SIG-M5 (cell line): ENCODE data around the gene GPR12.
"Not testable (repeated sequence)": the region's sequence is repeated elsewhere in the genome, so short reads cannot be mapped to it uniquely, and the experiment has no call there.

Experiments used
- DNase-seq: peaks from one replicate; lab custom pipeline; 2025; lab: John Stamatoyannopoulos, UW

GPR12 gene

DNA sequence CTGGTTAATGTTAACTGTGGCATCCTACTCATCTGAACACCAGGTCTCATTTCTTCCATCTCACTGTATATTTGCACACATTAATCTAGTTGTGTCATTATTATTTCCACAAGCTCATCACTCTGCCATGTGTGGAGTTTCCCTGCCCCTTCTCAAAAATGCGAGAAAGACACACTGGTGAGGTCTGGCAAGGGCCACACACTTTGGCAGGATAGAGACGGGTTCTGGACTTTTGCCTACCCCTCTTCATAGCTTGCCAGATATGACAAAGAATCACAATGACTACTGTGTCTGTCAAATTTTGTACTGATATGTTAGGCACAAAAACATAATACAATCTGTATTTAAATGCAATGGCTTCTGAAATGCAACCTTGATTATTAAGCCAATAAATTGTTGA is 12.9 kb downstream of the GPR12 start:
- no peak for DNase-seq

DNA sequence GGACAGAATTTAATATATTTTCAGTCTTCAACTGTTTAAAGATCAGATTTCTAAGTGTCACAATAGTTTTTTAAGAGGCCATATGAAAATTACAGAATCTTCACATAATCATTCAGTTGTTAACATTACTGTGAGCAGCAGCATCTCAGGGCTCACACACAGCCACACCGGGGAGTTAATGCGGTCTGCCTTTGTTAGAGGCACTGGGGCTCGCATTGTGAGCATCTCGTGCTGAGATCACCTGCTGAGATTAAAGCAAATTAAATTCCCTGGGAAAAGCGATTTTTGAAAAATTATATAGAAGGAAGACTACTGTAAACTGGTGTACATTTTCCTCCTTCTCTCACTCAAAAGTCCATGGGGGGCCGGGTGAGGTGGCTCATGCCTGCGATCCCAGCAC is 16.6 kb downstream of the GPR12 start:
- no peak for DNase-seq

DNA sequence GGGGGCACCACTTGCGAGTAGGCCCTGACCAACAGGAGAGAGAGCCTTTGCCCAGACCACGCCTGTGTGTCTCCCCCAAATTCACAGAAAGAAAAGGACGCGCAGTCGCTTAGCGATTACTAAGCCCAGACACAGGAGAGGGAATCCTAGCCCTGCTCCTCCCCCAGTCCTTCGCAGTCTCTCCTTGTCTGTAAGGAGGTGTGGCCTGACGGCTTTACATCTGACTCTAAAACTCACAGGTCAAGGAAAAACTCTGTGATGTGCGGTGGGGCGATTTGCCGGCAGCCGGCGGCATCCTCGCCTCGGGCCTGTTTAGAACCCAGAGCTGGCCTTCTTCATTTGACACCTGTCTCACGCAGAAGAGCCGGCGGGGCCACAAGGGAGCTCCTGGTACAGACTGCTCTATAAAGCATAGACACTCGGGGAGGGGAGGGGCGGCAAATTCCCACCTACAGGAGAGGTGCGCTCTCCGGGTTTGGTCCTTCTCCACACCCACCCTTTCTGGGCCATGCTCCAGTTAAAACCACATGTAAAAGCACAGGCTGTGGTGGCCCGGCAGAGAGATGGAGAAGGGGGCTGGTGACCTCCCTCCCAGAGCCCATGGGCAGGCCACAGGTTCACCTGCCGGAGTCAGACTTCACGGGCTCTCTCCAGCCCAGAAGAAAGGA is 17.8 kb downstream of the GPR12 start:
- no peak for DNase-seq

DNA sequence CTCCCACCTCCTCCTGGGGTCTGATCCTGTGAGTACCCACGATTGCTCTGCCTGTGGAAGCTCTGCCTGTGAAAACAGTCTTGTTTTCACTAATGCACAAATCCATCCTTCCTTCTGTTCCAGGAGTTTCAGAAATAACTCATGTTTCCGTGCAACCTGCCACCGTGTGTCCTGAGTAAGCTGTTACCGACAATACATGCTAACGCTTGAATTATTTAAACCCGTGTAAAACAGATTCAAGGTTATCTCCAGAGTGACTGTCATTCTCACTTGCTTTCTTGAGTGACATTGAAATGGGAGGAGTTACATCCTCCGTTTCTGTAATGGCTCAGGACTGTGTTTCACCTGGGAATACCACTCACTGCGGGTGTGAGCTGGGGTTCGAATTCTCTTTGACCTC is 24.9 kb downstream of the GPR12 start:
- no peak for DNase-seq

DNA sequence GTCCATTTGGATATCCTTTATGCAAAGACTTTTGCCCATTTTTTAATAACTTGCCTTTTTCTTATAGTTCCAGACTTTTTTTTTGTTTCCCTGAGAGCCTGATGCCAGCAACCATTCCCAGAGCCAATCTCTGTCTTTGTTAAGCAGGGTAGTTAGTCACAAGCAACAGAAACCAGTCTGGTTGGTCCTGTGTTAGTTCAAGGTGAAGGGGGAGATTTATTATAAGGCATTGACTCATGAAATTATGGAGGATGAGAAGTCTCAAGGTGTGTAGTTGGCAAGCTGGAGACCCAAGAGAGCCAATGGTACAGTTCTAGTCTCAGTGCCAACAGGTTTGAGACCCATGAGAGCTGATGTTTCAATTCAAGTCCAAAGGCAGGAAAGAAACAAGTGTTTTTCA is 33.0 kb downstream of the GPR12 start:
- DNase-seq = no peak

DNA sequence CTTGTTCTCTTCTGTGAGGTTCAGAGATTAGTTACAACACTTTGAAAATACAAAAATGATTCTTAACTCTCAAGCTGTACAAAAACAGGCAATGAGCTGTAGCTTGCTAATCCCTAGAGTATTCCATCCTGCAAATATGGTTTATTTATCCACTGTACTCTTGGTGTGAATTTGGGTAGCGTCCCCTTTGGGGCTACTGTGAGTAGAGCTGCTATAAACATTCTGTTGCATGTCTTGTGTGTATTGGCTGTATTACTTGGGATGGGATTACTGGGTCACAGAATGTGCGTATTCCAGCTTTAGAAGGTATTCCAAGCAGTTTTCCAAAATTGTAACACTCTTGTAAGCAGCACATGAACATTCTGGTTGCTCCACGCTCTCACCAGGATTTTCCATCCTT is 33.5 kb downstream of the GPR12 start:
- DNase-seq = no peak

DNA sequence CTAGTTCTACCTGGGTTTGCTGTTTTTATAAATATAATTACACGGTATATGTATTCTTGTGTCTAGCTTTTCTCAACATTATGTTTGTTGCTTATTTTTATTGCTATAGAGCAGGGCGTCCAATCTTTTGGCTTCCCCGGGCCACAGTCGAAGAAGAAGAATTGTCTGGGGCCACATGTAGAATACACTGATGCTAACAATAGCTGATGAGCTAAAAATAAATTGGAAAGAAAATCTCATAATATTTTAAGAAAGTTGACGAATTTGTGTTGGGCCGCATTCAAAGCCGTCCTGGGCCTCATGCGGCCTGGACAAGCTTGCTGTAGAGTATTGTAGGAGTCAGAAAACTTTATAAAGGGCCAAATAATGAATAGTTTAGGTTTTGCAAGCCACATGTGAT is 33.9 kb downstream of the GPR12 start:
- DNase-seq = no peak

DNA sequence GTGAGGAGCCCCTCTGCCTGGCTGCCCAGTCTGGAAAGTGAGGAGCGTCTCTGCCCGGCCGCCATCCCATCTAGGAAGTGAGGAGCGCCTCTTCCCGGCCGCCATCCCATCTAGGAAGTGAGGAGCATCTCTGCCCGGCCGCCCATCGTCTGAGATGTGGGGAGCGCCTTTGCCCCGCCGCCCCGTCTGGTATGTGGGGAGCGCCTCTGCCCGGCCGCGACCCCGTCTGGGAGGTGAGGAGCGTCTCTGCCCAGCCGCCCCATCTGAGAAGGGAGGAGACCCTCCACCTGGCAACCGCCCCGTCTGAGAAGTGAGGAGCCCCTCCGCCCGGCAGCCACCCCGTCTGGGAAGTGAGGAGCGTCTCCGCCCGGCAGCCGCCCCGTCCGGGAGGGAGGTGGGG is 37.0 kb downstream of the GPR12 start:
- not testable (repeated sequence) for DNase-seq

DNA sequence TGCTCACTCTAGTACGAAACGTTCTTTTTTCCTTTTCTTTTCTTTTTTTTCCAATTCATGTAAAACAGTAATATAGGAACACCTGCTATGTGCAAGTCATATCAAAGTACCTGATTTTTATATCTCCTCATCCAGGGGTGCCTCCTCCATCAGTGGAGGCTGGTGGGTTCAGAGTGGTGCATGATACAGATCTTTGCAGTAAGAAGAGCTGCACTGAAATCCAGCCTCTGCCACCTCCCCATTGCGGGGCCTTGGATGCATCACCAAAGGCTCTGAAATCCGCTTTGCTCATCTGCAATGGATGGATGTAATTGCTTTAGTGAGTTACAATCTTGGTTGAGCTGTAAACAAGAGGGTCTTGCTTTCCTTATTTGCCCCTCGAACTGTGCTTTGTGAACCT is 38.3 kb downstream of the GPR12 start:
- no peak for DNase-seq

DNA sequence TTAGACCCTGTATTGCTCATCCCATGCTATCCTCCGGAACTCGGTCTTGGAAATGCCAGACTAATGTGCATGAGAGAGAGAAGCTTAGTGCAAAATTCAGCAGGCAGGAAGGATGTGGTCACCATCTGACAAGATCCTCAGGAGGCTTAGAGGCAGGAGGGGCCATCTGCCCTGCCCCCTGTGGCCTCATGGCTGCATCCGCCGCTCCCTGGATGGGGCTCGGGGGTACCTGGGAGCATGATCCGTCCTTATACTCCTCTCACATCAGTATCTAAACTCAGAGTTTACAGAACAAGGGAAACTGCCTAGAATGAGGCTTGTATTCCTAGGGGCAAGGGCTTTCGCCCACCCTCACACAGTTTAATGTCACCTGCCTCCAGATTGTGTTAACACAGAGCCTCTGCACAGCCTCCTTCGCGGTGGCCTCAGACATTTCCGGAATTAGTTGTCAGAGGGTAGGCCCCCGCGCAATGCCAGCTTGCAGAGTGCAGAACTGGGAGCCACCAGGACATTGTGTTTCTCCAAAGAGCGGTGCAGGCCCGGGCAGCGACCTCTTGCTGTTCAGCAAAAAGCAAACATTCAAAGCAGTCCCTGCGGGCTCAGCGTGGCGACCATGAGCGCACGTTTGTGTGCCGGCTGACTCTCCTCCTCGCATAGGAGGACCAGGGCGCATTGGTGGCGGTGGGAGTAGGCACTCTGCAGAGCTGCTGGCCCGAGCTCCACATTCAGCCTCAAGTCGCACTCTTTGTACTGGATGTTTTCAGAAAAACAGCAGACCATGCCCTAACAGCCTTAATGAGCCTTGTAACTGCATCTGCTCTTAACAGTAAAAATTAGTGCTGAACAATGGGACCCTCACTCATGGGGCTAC is 39.1 kb downstream of the GPR12 start:
- peak; percentile 46 for DNase-seq

DNA sequence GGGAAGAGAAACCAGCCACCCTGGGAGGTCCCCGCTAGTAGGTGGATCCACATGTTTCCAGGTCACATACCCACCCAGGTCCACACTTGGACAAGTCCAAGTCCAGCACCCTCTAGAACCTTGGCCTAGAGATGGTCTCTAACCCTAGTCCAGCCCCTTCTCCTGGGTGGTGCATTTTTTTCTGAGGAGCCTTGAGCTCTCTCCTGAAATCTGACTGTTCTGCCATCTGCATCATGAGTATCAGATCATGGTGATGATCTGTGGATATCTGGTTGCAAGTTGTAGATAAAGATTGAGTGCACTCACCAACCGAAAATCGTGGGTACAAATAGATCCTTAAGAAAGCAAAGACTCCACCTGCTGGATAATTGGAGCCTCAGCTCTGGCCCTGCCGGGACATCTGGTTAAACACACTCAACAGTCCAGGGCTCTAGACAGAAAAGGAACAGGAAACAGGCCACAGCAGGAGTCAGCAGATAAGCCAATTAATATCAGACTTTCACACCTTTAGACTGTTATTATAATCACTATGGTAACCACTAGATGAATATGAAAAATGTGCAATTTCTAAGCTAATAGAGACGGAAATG is 41.1 kb downstream of the GPR12 start:
- DNase-seq = peak; percentile 7

DNA sequence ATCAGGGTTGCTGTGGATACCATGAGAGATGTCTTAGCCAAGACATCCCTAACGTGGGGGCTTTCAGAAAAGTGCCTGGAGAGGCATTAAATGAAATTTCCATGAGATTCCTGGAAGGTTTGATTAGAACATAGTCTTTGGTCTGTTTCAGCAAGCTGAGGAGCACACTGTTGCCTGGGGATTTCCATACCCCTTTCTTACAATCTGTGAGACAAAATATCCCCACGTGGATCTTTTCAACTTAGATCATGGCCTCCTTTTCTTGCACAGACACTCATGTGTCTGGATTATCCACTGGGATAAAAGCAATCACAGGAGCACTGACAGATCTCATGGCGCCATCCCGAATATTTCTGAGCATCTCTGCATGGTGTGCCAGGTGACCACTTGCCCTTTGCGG is 41.7 kb downstream of the GPR12 start:
- no peak for DNase-seq

DNA sequence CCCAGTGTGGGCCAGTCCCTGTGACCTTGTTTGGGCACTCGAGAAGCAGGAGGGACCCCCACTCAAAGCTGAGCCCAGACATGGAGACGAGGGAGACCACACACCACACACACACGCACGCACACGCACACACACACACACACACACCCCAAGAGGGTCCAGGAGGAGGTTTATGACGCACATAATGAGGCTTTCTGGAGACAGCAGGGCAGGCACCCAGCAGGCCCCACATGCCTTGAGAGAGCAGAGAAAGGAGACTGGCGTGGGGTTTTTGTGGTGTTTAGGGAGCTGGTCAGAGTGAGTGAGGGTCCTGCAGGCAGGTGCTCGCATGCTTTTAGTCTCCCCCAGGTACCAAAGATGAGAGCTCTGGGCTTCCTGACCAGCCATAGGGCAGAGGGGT is 42.4 kb downstream of the GPR12 start:
- no peak for DNase-seq

DNA sequence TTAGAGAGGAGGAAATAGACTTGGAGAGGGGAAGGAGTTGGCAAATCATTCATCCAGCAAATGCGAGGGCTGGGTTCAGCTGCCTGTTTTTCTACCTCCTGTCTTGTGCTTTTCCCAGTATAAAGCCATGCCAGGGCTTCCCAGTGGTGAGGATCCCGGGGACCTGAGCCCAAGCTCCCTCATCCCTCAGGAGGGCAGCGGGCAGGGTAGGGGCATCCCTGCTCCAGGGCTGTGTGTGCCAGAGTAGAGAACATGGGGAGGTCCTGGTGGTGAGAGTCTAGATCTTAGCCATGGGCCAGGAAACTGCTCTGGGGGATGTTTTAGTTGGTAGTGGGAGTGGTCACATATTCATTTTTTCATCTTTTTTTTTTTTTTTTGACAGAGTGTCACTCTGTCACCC is 43.6 kb downstream of the GPR12 start:
- no peak for DNase-seq

DNA sequence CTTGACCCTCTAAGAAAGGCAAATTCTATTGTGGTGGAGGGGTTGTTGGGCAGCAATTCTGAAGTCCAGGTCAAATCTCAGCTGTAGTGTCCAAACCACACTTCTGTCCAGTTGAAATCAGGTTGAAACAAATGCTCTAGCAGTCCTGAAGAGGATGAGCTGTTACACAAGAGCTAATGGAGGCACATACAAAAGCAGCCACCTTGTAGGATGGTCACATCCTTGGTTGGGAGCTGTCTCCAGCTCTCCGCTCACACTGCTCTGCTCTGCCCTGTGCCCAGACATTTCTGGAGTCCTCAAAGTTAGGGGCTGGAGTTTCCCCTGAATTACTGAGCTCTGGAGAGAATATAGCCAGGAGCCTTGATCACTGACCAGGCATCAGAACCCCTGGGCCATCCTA is 47.2 kb downstream of the GPR12 start:
- no peak for DNase-seq

DNA sequence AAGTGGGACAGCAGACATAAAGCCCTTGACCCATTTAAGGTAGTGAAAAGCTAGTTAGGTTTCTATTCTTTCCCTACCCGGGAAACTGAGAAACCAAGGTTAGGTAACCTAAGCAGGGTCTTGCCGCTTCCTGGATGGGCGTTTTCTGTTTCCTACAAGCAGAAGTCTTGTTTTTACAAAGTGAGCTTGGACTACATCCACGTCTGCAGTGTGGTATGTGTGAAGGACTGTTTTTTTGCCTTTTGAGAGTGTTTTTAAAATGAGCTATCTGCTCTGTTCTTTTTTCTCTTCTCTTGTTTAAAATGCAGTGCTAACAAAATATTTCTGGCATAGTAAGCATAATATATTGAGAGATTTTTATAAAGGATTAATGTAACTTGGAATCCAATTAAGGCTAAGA is 49.4 kb downstream of the GPR12 start:
- no peak for DNase-seq

DNA sequence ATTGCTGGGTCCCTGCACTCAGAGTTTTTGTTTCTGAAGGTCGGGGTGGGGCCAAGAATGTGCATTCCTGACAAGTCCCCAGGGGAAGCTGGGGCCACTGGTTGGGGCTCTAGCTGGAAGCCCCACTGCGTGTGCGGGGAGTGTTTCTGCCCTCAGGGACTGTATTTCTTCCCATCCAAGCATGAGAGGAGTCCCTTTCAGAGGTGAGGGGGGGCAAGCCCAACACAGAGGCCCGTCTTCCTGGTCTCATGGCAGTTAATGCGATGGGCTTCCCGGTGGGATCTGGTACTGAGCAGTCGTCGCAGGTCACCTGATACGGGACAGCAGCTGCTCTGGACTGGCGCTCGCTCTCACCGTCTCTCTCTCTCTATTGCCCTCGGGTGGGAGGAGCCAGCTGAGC is 50.4 kb downstream of the GPR12 start:
- DNase-seq = no peak

DNA sequence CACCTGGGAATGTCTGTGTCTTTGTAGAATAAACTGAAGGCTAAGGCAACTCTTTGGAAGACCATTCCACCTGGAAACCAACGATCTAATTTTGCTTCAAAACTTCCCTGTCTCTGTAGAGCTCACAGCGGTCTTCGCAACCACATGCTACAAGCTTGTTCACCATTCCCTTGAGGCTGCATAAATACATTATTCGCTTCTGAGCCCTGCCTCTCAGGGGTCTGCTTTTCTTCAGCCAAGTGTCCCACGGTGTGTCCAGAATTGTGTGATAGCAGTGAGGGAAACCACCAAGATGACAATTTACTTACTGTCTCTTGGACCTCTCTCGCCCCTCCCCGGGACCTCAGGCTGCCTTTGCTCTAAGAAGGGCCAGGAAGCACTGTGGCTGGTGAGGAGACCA is 51.1 kb downstream of the GPR12 start:
- DNase-seq = no peak

DNA sequence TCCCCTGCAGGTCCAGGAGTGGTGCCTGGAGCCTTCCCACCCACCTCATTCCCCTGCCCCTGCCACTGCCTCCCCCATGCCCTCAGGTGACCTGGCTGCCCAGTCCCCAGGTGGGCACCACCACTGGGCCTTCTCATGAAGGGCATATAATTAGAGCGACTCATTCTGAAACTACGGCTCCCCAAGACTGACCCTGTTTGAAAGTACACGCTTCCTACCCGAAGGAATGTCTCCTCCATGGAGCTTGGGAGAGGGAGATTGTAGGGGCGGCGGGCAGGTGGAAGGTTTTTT is 52.6 kb downstream of the GPR12 start:
- DNase-seq = no peak

DNA sequence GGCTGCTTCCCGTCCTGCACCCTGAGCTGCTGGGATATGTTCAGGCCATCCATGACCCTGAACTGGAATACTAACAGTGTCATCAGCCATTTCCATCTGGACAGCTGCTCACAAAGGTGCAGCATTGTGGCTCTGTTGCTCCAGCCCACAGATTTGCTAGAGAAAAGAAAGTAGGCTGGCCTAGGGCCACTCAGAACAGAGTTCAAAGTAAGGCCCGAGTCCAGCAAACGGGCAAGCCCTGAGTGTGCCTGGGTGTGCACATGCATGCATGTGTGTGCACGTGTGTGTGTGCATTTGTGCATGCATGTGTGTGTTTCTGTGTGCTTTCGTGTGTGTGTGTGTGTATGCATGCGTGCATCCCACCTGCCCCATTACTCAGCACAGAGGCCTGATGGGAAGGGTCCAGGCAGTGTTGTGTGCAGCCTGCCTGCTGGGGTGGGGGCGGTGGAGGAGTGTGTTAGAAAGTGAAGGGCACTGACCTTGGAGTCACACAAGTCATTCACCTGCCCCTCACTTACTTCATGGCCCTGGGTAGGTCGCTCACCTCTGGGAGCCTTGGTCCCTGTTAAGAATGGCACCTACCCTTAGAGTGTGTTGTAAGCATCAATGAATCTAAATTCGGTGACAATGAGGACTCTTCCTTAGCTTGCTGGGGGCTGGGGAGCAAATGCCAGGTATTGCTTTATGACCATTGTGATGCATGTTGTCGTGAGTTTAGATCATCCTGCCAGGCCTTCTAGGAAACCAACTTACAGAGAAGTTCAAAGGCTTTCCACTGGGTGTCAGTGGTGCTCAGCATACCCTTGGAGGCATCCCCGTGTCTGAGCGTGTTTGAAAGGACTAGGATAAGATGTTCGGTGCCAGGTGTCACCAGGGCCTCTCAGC is 53.2 kb downstream of the GPR12 start:
- no peak for DNase-seq

DNA sequence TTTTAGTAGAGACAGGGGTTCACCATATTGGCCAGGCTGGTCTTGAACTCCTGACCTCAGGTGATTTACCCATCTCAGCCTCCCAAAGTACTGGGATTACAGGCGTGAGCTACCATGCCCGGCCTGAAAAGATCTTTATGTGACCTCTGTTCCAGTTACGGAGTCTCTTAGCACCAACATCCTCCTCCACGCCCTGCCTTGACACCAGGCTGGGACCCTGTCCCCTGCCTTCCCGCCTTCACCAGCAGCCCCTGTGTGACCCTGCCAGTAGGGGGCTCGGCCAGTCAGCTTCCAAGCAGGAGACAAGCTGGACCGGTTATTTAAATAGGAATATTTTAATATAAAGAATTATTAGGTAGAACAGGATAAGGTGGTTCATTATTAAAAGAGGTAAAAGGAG is 54.2 kb downstream of the GPR12 start:
- no peak for DNase-seq

DNA sequence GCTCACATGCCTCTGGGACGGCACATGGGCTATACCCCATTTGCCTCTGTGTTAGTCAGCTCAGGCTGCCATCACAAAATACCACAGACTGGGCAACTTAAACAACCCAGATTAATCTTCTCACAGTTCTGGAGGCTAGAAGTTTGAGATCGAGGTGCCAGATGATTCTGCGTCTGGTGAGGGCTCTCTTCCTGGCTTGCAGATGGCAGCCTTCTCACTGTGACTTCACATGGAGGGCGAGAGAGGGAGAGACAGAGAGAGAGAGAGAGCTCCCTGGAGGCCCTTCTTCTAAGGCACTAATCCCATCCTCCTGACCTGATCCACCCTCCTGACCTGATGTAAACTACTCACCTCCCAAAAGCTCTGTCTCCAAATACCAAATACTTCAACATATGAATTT is 55.0 kb downstream of the GPR12 start:
- no peak for DNase-seq
